ENCODE results near the gene UXT. TPM values are rescaled to one million over a fixed set of nuclear protein-coding genes. Genes with fewer than 3 reads are reported as not detected.

The UXT gene
- total RNA-seq, 4 donors from 2014 or later, result 104 to 147 (median 136) TPM

GRCh38 chrX:47683829-47684205 is 24.8 kb upstream of the UXT start:
- TF ChIP-seq CTCF (IDR thresholded peaks at IDR 0.05; ENCODE audit: low read depth), result no peak

- TF ChIP-seq CTCF (IDR thresholded peaks at IDR 0.05; ENCODE audit: low read depth), result no peak
Measured at GRCh38 chrX:47683184-47683828, 24.3 kb upstream of the UXT start.

- TF ChIP-seq CTCF (IDR thresholded peaks at IDR 0.05; ENCODE audit: low read depth), result no peak
Measured at GRCh38 chrX:47674776-47675175, 15.8 kb upstream of the UXT start.

- no peak for TF ChIP-seq CTCF (IDR thresholded peaks at IDR 0.05; ENCODE audit: low read depth)
Measured at GRCh38 chrX:47664737-47665136, 5.8 kb upstream of the UXT start.

- no peak for TF ChIP-seq CTCF (IDR thresholded peaks at IDR 0.05; ENCODE audit: low read depth)
Measured at GRCh38 chrX:47662144-47662657, 3.2 kb upstream of the UXT start.

GRCh38 chrX:47661539-47661938 is 2.6 kb upstream of the UXT start:
- TF ChIP-seq CTCF (IDR thresholded peaks at IDR 0.05; ENCODE audit: low read depth), result no peak

- TF ChIP-seq CTCF (IDR thresholded peaks at IDR 0.05; ENCODE audit: low read depth), result no peak
Measured at GRCh38 chrX:47659421-47659726, 394 bp upstream of the UXT start.
